Endodermal cell (in vitro differentiated cells): ENCODE measurements around the gene LUC7L. TPM values are rescaled to one million over a fixed set of nuclear protein-coding genes. Genes with fewer than 3 reads are reported as not detected.
"Not testable (repeated sequence)": the region's sequence is repeated elsewhere in the genome, so short reads cannot be mapped to it uniquely, and the experiment has no call there.

Source experiments
- DNase-seq: peaks from one replicate; pipeline ENCODE4 v3.0.0-alpha.2; 2017
- H3K27ac ChIP-seq: 2 replicates; pipeline ENCODE4 v1.5.1; 2013; ENCODE audit warnings: mild to moderate bottlenecking, low read depth, low read length, moderate library complexity
- H3K27me3 ChIP-seq: 2 replicates; pipeline ENCODE4 v1.6.1; 2013; ENCODE audit warnings: mild to moderate bottlenecking, low read length, moderate library complexity; ENCODE audit not compliant: insufficient read depth, control insufficient read depth, poor library complexity, severe bottlenecking
- H3K36me3 ChIP-seq: 2 replicates; pipeline ENCODE4 v1.7.0; 2013; ENCODE audit warnings: mild to moderate bottlenecking, low read length, moderate library complexity; ENCODE audit not compliant: control insufficient read depth, insufficient read depth
- H3K4me1 ChIP-seq: one replicate; pipeline ENCODE4 v1.7.0; 2013; ENCODE audit warnings: low read length; ENCODE audit not compliant: control insufficient read depth, insufficient read depth
- H3K4me3 ChIP-seq: 2 replicates; pipeline ENCODE4 v1.5.1; 2013; ENCODE audit warnings: mild to moderate bottlenecking, low read length, moderate library complexity
- H3K9ac ChIP-seq: 2 replicates; pipeline ENCODE4 v1.6.1; 2013; ENCODE audit warnings: mild to moderate bottlenecking, low read length, moderate library complexity; ENCODE audit not compliant: poor library complexity, severe bottlenecking; ENCODE audit errors: extremely low read depth
- H3K9me3 ChIP-seq: 2 replicates; pipeline ENCODE4 v1.6.1; 2013; ENCODE audit warnings: mild to moderate bottlenecking, low read length, moderate library complexity; ENCODE audit not compliant: control insufficient read depth
- H3K27ac Mint-ChIP-seq: 2 replicates; pipeline ENCODE4 v1.8.0; 2020; ENCODE audit warnings: mixed read lengths
- H3K27me3 Mint-ChIP-seq: 2 replicates; pipeline ENCODE4 v1.8.0; 2021; ENCODE audit warnings: mild to moderate bottlenecking, mixed read lengths; ENCODE audit not compliant: insufficient read depth
- H3K36me3 Mint-ChIP-seq: 2 replicates; pipeline ENCODE4 v1.8.0; 2020; ENCODE audit warnings: low read depth, mixed read lengths
- H3K4me1 Mint-ChIP-seq: 2 replicates; pipeline ENCODE4 v1.8.0; 2020; ENCODE audit warnings: mixed read lengths
- H3K4me3 Mint-ChIP-seq: 2 replicates; pipeline ENCODE4 v1.8.0; 2020; ENCODE audit warnings: mild to moderate bottlenecking, moderate library complexity, mixed read lengths
- H3K9me3 Mint-ChIP-seq: 2 replicates; pipeline ENCODE4 v1.8.0; 2020; ENCODE audit warnings: mild to moderate bottlenecking, mixed read lengths
- CTCF ChIP-seq: fragments of 200-600 bp; sonication (generic); conservative IDR thresholded peaks from 2 replicates; pipeline ENCODE4 v1.5.0; 2021; ENCODE audit warnings: antibody characterized with exemption, mild to moderate bottlenecking
- WGBS, 2 experiments: methylation state at CpG; one replicate each; pipeline versions ENCODE4 v1.1.5 to v1.1.7; 2013; ENCODE audit warnings: missing lambda C conversion rate in 2 of 2, mixed read lengths in 1 of 2; ENCODE audit not compliant: insufficient coverage in 1 of 2, insufficient read length in 1 of 2; 5-methylcytosine and 5-hydroxymethylcytosine counted together
- total RNA-seq, 2 donors: library from RNA; stranded (reverse); fragmentation: NEBNext Ultra II Directional in 1 of 2; extraction: Animal tissue kit (Norgen Biotek cat#: 25700) in 1 of 2; gene quantifications; 2 replicates in 1 of 2; 3 replicates in 1 of 2; pipeline ENCODE4 v1.2.1, GENCODE V29; 2021

The LUC7L gene
- total RNA-seq, 2 donors from 2014 or later, result 130 to 151 TPM

- Mint-ChIP-seq H3K9me3 (no peaks in the 10 kb centered on the region), H3K27me3 (no peaks in the 10 kb centered on the region), H3K4me1 (no peaks in the 10 kb centered on the region), H3K4me3 (no peak overlapping the region), H3K36me3 (peaks cover 53% of the 10 kb centered on the region), H3K27ac (no peak overlapping the region)
- WGBS, 2 experiments, result 86 to 89% methylated on average over 7 to 13 of the region's 13 CpGs
- no peak overlapping the region for H3K27ac ChIP-seq
- no peaks in the 10 kb centered on the region for H3K9me3 ChIP-seq
- H3K27me3 ChIP-seq, result no peaks in the 10 kb centered on the region
- DNase-seq, result no peak
- H3K36me3 ChIP-seq, result peaks cover 9% of the 10 kb centered on the region
- H3K4me1 ChIP-seq, result no peaks in the 10 kb centered on the region
- TF ChIP-seq CTCF, result no peak
- no peak overlapping the region for H3K9ac ChIP-seq
- no peak overlapping the region for H3K4me3 ChIP-seq
These were observed 30.6 kb upstream of the LUC7L start for GRCh38 chr16:259814-260253.

GRCh38 chr16:259226-259625, 30.0 kb upstream of the LUC7L start:
- H3K27ac ChIP-seq, result no peak overlapping the region
- H3K9me3 ChIP-seq, result no peaks in the 10 kb centered on the region
- Mint-ChIP-seq H3K27me3 (no peaks in the 10 kb centered on the region), H3K36me3 (peaks cover 59% of the 10 kb centered on the region), H3K4me1 (no peaks in the 10 kb centered on the region), H3K27ac (no peak overlapping the region), H3K4me3 (no peak overlapping the region), H3K9me3 (no peaks in the 10 kb centered on the region)
- no peaks in the 10 kb centered on the region for H3K27me3 ChIP-seq
- no peaks in the 10 kb centered on the region for H3K4me1 ChIP-seq
- H3K36me3 ChIP-seq, result peaks cover 10% of the 10 kb centered on the region
- 96% methylated on average over 6 to 10 of the region's 10 CpGs for WGBS, 2 experiments
- no peak overlapping the region for H3K9ac ChIP-seq
- H3K4me3 ChIP-seq, result no peak overlapping the region
- DNase-seq, result no peak
- TF ChIP-seq CTCF, result no peak

- peaks cover 17% of the 10 kb centered on the region for H3K36me3 ChIP-seq
- H3K9me3 Mint-ChIP-seq, H3K27me3 ChIP-seq: not testable (repeated sequence)
These were observed 28.8 kb upstream of the LUC7L start for GRCh38 chr16:258091-258490.

GRCh38 chr16:255183-255582, 25.9 kb upstream of the LUC7L start:
- Mint-ChIP-seq H3K4me3 (no peak overlapping the region), H3K4me1 (peaks cover 9% of the 10 kb centered on the region), H3K36me3 (peaks cover 59% of the 10 kb centered on the region), H3K27ac (no peak overlapping the region), H3K27me3 (no peaks in the 10 kb centered on the region), H3K9me3 (no peaks in the 10 kb centered on the region)
- no peak for DNase-seq
- no peak for TF ChIP-seq CTCF
- Histone ChIP-seq H3K27ac (no peak overlapping the region), H3K9ac (no peak overlapping the region), H3K9me3 (no peaks in the 10 kb centered on the region), H3K4me1 (no peaks in the 10 kb centered on the region), H3K4me3 (no peak overlapping the region), H3K36me3 (peaks cover 32% of the 10 kb centered on the region), H3K27me3 (no peaks in the 10 kb centered on the region)
- 90 to 97% methylated on average over 3 to 6 of the region's 6 CpGs for WGBS, 2 experiments

More at GRCh38 chr16:258091-258490, 28.8 kb upstream of the LUC7L start:
- H3K27ac Mint-ChIP-seq, DNase-seq, H3K27me3 Mint-ChIP-seq, H3K4me3 Mint-ChIP-seq, H3K27ac ChIP-seq, H3K9ac ChIP-seq, H3K4me1 Mint-ChIP-seq, H3K9me3 ChIP-seq, H3K4me1 ChIP-seq, H3K4me3 ChIP-seq: not testable (repeated sequence)
- peaks cover 63% of the 10 kb centered on the region for H3K36me3 Mint-ChIP-seq
- WGBS, 2 experiments, result 95% methylated on average over 4 to 8 of the region's 13 CpGs
